ENCODE measurements around the gene RANBP3.
A peak's percentile ranks its signal among the peaks of the same experiment; 100 is the strongest.
"Not testable (repeated sequence)": the region's sequence is repeated elsewhere in the genome, so short reads cannot be mapped to it uniquely, and the experiment has no call there.

The RANBP3 gene

GRCh38 chr19:5903624-5904351 is 74.2 kb downstream of the RANBP3 start, which contains the start of gene NDUFA11:
TSS of gene NDUFA11 (minus strand) at chr19:5903790. CDS start at chr19:5903708, 82 bp downstream.
- DNase-seq (ENCODE audit: low spot score), result peak; percentile 98

GRCh38 chr19:5903056-5903623 is 74.8 kb downstream of the RANBP3 start:
- no peak for DNase-seq (ENCODE audit: low spot score)

GRCh38 chr19:5900976-5901375 is 77.0 kb downstream of the RANBP3 start:
- DNase-seq (ENCODE audit: low spot score), result no peak

GRCh38 chr19:5899728-5900526 is 78.0 kb downstream of the RANBP3 start:
- no peak for DNase-seq (ENCODE audit: low spot score)

- DNase-seq (ENCODE audit: low spot score), result no peak
Measured at GRCh38 chr19:5897189-5897969, 80.6 kb downstream of the RANBP3 start.

GRCh38 chr19:5896365-5897076 is 81.4 kb downstream of the RANBP3 start:
- DNase-seq (ENCODE audit: low spot score), result no peak

- no peak for DNase-seq (ENCODE audit: low spot score)
Measured at GRCh38 chr19:5895890-5896289, 82.0 kb downstream of the RANBP3 start.

GRCh38 chr19:5895409-5895808 is 82.5 kb downstream of the RANBP3 start:
- DNase-seq (ENCODE audit: low spot score), result no peak

- no peak for DNase-seq (ENCODE audit: low spot score)
Measured at GRCh38 chr19:5894704-5895349, 83.1 kb downstream of the RANBP3 start.

GRCh38 chr19:5893907-5894703 is 83.8 kb downstream of the RANBP3 start:
- no peak for DNase-seq (ENCODE audit: low spot score)

GRCh38 chr19:5893296-5893903 is 84.5 kb downstream of the RANBP3 start:
- no peak for DNase-seq (ENCODE audit: low spot score)

- DNase-seq (ENCODE audit: low spot score), result no peak
Measured at GRCh38 chr19:5892772-5893275, 85.1 kb downstream of the RANBP3 start.

GRCh38 chr19:5891938-5892771 is 85.8 kb downstream of the RANBP3 start:
- peak; percentile 80 for DNase-seq (ENCODE audit: low spot score)

GRCh38 chr19:5891572-5891937 is 86.4 kb downstream of the RANBP3 start:
- DNase-seq (ENCODE audit: low spot score), result peak; percentile 46

GRCh38 chr19:5890099-5890498 is 87.8 kb downstream of the RANBP3 start:
- DNase-seq (ENCODE audit: low spot score), result peak; percentile 47

GRCh38 chr19:5889288-5889971 is 88.5 kb downstream of the RANBP3 start:
- DNase-seq (ENCODE audit: low spot score), result no peak

GRCh38 chr19:5884065-5884811 is 93.7 kb downstream of the RANBP3 start:
- DNase-seq (ENCODE audit: low spot score), result not testable (repeated sequence)

All from ecto neural progenitor cell (in vitro differentiated cells).